Measurements from ENCODE around the gene VSIG10.
"Not testable (repeated sequence)": the region's sequence is repeated elsewhere in the genome, so short reads cannot be mapped to it uniquely, and the experiment has no call there.

Gene VSIG10

GRCh38 chr12:118107011-118107410 lies 3.2 kb upstream of the VSIG10 start:
- ATAC-seq: no peak

- ATAC-seq: peak in 1 of 2 donors; percentile 25
Measured at GRCh38 chr12:118103201-118103600, 610 bp downstream of the VSIG10 start.

GRCh38 chr12:118102609-118103008 lies 1.2 kb downstream of the VSIG10 start:
- ATAC-seq: no peak

- ATAC-seq: no peak
Measured at GRCh38 chr12:118102070-118102469, 1.7 kb downstream of the VSIG10 start.

- no peak for ATAC-seq
Measured at GRCh38 chr12:118101051-118101450, 2.8 kb downstream of the VSIG10 start.

GRCh38 chr12:118098911-118099671 lies 4.7 kb downstream of the VSIG10 start:
- ATAC-seq: no peak

GRCh38 chr12:118098401-118098800 lies 5.4 kb downstream of the VSIG10 start:
- no peak for ATAC-seq

- no peak for ATAC-seq
Measured at GRCh38 chr12:118094039-118094438, 9.8 kb downstream of the VSIG10 start.

GRCh38 chr12:118089782-118090181 lies 14.0 kb downstream of the VSIG10 start:
- no peak for ATAC-seq

GRCh38 chr12:118082161-118082560 lies 21.6 kb downstream of the VSIG10 start:
- no peak for ATAC-seq

- ATAC-seq: not testable (repeated sequence)
Measured at GRCh38 chr12:118081521-118081920, 22.3 kb downstream of the VSIG10 start.

- no peak for ATAC-seq
Measured at GRCh38 chr12:118073768-118074167, 30.0 kb downstream of the VSIG10 start.

GRCh38 chr12:118070650-118071049 lies 33.2 kb downstream of the VSIG10 start:
- ATAC-seq: no peak

GRCh38 chr12:118068445-118068844 lies 35.4 kb downstream of the VSIG10 start:
- no peak for ATAC-seq

GRCh38 chr12:118065380-118065779 lies 38.4 kb downstream of the VSIG10 start:
- peak; percentile 29 to 48 for ATAC-seq

- ATAC-seq: peak in 1 of 2 donors; percentile 28
Measured at GRCh38 chr12:118064608-118065007, 39.2 kb downstream of the VSIG10 start.

- no peak for ATAC-seq
Measured at GRCh38 chr12:118063576-118064391, 40.0 kb downstream of the VSIG10 start.

- ATAC-seq: no peak
Measured at GRCh38 chr12:118061873-118062843, 41.7 kb downstream of the VSIG10 start.

- ATAC-seq: peak; percentile 19 to 42
Measured at GRCh38 chr12:118061011-118061872, 42.6 kb downstream of the VSIG10 start, which contains the start of gene WSB2. WSB2 (minus strand) TSS chr12:118061179; CDS start chr12:118061048, 131 bp downstream.

- peak; percentile 9 to 10 for ATAC-seq
Measured at GRCh38 chr12:118060301-118061010, 43.4 kb downstream of the VSIG10 start.
